ENCODE data around the gene EXOC6B.
"Not testable (repeated sequence)": the region's sequence is repeated elsewhere in the genome, so short reads cannot be mapped to it uniquely, and the experiment has no call there.

Gene EXOC6B

GRCh38 chr2:72539071-72539552 lies 286.7 kb downstream of the EXOC6B start (continued):
- TF ChIP-seq ZBTB7A (tag by site-specific recombination; IDR thresholded peaks at IDR 0.05; ENCODE audit: low read depth): no peak
- no peak for TF ChIP-seq ZBTB17 (tag by site-specific recombination; IDR thresholded peaks at IDR 0.05)
- no peak for TF ChIP-seq ZNF341 (tag by site-specific recombination; IDR thresholded peaks at IDR 0.05; ENCODE audit: low read depth)
- TF ChIP-seq ZNF292 (tag by site-specific recombination; IDR thresholded peaks at IDR 0.05; ENCODE audit: borderline replicate concordance, low read depth): no peak
- TF ChIP-seq ZNF121 (tag by site-specific recombination; IDR thresholded peaks at IDR 0.05): no peak
- TF ChIP-seq HOXC10 (CRISPR knock-in tag; IDR thresholded peaks at IDR 0.05): no peak
- no peak for TF ChIP-seq ZNF843 (tag by site-specific recombination; IDR thresholded peaks at IDR 0.05)
- TF ChIP-seq ZNF280C (tag by site-specific recombination; IDR thresholded peaks at IDR 0.05): no peak
- no peak for TF ChIP-seq ZNF138 (tag by site-specific recombination; IDR thresholded peaks at IDR 0.05; ENCODE audit: borderline replicate concordance)

GRCh38 chr2:72538486-72538885 lies 287.3 kb downstream of the EXOC6B start:
- Histone ChIP-seq H3K9me3 (ENCODE audit: control insufficient read depth, insufficient read depth, low read depth, low read length) (no peaks in the 10 kb centered on the region), H3K4me3 (ENCODE audit: low read depth, low read length) (no peak overlapping the region), H3K36me3 (ENCODE audit: control insufficient read depth in 2 of 2, insufficient read depth in 1 of 2, low read length in 2 of 2) (no peaks in the 10 kb centered on the region), H3K4me1 (ENCODE audit: control insufficient read depth, insufficient read depth, low read length) (no peaks in the 10 kb centered on the region), H3K27ac (ENCODE audit: extremely low read depth, low read depth, low read length) (no peak overlapping the region)
- CTCF ChIA-PET: interaction anchor here (0.5 kb wide), 1 partner anchor 440 kb away, joined by 3 read pairs; no protein-coding TSS in a partner anchor
- TF ChIP-seq ZBTB6 (tag by site-specific recombination; IDR thresholded peaks at IDR 0.05) (no peak), ZSCAN30 (tag by site-specific recombination; IDR thresholded peaks at IDR 0.05) (no peak), ZNF2 (tag by site-specific recombination; IDR thresholded peaks at IDR 0.05) (no peak)
- POLR2A ChIA-PET: interaction anchor here (0.6 kb wide), 1 partner anchor 657 kb away, joined by 4 read pairs; no protein-coding TSS in a partner anchor

- H3K36me3 ChIP-seq (ENCODE audit: control insufficient read depth in 2 of 2, insufficient read depth in 1 of 2, low read length in 2 of 2); H3K4me1 ChIP-seq (ENCODE audit: control insufficient read depth, insufficient read depth, low read length); CTCF ChIA-PET; H3K9me3 ChIP-seq (ENCODE audit: control insufficient read depth, insufficient read depth, low read depth, low read length); POLR2A ChIA-PET; H3K4me3 ChIP-seq (ENCODE audit: low read depth, low read length); H3K27ac ChIP-seq (ENCODE audit: extremely low read depth, low read depth, low read length): not testable (repeated sequence)
Measured at GRCh38 chr2:72535586-72535985, 290.2 kb downstream of the EXOC6B start.

- Histone ChIP-seq H3K4me1 (ENCODE audit: control insufficient read depth, insufficient read depth, low read length) (no peaks in the 10 kb centered on the region), H3K9me3 (ENCODE audit: control insufficient read depth, insufficient read depth, low read depth, low read length) (no peaks in the 10 kb centered on the region), H3K4me3 (ENCODE audit: low read depth, low read length) (no peak overlapping the region), H3K27ac (ENCODE audit: extremely low read depth, low read depth, low read length) (no peak overlapping the region), H3K36me3 (ENCODE audit: control insufficient read depth in 2 of 2, insufficient read depth in 1 of 2, low read length in 2 of 2) (no peaks in the 10 kb centered on the region)
- no peak for TF ChIP-seq ZNF24 (tag by site-specific recombination; IDR thresholded peaks at IDR 0.05)
- TF ChIP-seq ZNF621 (tag by site-specific recombination; IDR thresholded peaks at IDR 0.05): no peak
- TF ChIP-seq ZNF544 (tag by site-specific recombination; IDR thresholded peaks at IDR 0.05): no peak
- TF ChIP-seq ZNF555 (tag by site-specific recombination; conservative IDR thresholded peaks at IDR 0.05): no peak
- no peak for TF ChIP-seq ZNF677 (tag by site-specific recombination; IDR thresholded peaks at IDR 0.05)
- TF ChIP-seq ZXDB (tag by site-specific recombination; IDR thresholded peaks at IDR 0.05): no peak
- TF ChIP-seq HOXD13 (CRISPR knock-in tag; IDR thresholded peaks at IDR 0.05; ENCODE audit: borderline replicate concordance): no peak
- TF ChIP-seq ZNF362 (tag by site-specific recombination; IDR thresholded peaks at IDR 0.05): no peak
- TF ChIP-seq HOXA7 (CRISPR knock-in tag; IDR thresholded peaks at IDR 0.05; ENCODE audit: borderline replicate concordance): no peak
- TF ChIP-seq IKZF3 (tag by site-specific recombination; IDR thresholded peaks at IDR 0.05): no peak
- no peak for TF ChIP-seq FEZF1 (tag by site-specific recombination; IDR thresholded peaks at IDR 0.05)
- no peak for TF ChIP-seq GLI4 (tag by site-specific recombination; IDR thresholded peaks at IDR 0.05)
- CTCF ChIA-PET: no interaction called here
- POLR2A ChIA-PET: no interaction called here
Measured at GRCh38 chr2:72533765-72534164, 292.1 kb downstream of the EXOC6B start.
